ENCODE measurements around the gene AP3B1.

The AP3B1 gene

DNA sequence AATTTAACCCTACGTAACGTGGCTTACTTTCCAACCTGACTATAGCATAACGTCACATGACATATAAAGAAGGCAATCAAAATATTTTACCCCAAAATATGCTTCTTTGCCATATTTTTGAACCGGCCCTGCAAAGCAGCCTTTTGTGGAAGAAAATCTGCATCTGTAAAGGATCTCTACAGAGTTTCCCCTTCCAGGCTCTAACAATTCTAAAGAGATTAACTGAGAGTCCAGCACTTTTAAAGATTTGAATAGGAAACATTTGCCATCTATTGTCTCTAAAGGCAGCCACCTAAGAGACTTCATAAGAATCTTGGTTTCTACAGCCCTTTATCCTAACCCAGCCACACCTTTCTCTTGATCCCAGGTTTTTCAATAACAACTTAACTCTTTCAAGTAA, 22.7 kb downstream of the AP3B1 start:
- Histone ChIP-seq H3K4me3 (ENCODE audit: low read length) (no peak overlapping the region), H3K9ac (ENCODE audit: low read length) (no peak overlapping the region), H3K9me3 (ENCODE audit: control insufficient read depth, low read length) (no peaks in the 10 kb centered on the region), H3K36me3 (ENCODE audit: control insufficient read depth, insufficient read depth, low read length, severe bottlenecking) (no peaks in the 10 kb centered on the region), H3K27me3 (replicated peaks; ENCODE audit: control insufficient read depth, insufficient read depth, low read length) (no peaks in the 10 kb centered on the region), H3K4me1 (ENCODE audit: control insufficient read depth, insufficient read depth, low read length) (peaks cover 6% of the 10 kb centered on the region)
- DNase-seq (ENCODE audit: low read depth) = no peak

DNA sequence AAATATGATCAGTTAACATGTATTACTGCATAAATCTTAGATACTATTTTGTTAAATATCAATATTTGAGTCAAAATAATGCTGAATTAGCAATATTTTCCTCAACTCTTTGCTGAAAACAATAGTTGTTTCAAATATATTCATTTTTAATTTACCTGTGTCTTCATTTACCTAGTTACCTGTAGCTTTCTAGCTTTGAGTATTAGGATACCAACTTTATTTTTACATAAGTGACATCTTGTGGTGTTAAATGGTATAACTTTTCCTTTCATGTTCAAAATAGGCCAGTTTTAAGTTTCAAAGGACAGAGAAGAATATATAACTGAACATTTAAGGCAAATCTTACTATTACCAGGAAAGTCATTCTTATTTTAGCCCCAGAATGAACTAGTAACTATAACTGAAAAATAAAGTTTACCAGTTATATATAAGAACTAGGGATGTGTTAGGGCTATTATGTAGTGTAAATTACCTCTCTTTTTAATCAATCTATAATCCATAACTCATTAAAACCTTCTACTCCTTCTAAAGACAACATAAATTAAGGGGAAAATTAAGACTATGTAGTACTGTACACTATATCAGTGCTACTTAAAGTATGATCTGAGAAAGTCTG, 25.3 kb downstream of the AP3B1 start:
- DNase-seq (ENCODE audit: low read depth) = peak; percentile 46
- H3K9me3 ChIP-seq (ENCODE audit: control insufficient read depth, low read length) = no peaks in the 10 kb centered on the region
- peaks cover 6% of the 10 kb centered on the region for H3K4me1 ChIP-seq (ENCODE audit: control insufficient read depth, insufficient read depth, low read length)
- H3K27me3 ChIP-seq (replicated peaks; ENCODE audit: control insufficient read depth, insufficient read depth, low read length) = no peaks in the 10 kb centered on the region
- no peak overlapping the region for H3K9ac ChIP-seq (ENCODE audit: low read length)
- peaks cover 17% of the 10 kb centered on the region for H3K36me3 ChIP-seq (ENCODE audit: control insufficient read depth, insufficient read depth, low read length, severe bottlenecking)
- no peak overlapping the region for H3K4me3 ChIP-seq (ENCODE audit: low read length)

DNA sequence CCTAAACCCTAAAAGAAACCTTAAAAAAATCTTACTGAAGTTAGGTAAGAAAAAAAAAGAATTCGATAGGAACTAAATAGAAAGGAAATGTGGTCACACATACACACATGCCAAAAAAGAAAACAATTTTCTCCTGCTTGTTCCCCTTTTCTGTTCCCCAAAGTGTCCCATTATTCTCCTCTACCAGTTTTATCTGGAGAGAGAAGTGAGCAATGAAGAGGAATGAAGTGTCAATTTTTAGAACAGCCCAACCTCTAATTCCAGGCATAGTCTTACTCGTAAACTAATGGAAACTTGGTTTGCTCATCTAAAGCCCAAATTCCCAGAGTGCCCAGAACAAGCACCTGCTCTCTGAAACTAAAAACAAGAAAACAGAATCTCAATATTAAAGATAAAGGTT, 26.1 kb downstream of the AP3B1 start:
- Histone ChIP-seq H3K4me3 (ENCODE audit: low read length) (no peak overlapping the region), H3K27me3 (replicated peaks; ENCODE audit: control insufficient read depth, insufficient read depth, low read length) (no peaks in the 10 kb centered on the region), H3K36me3 (ENCODE audit: control insufficient read depth, insufficient read depth, low read length, severe bottlenecking) (peaks cover 23% of the 10 kb centered on the region), H3K9ac (ENCODE audit: low read length) (no peak overlapping the region), H3K9me3 (ENCODE audit: control insufficient read depth, low read length) (no peaks in the 10 kb centered on the region), H3K4me1 (ENCODE audit: control insufficient read depth, insufficient read depth, low read length) (peaks cover 6% of the 10 kb centered on the region)
- DNase-seq (ENCODE audit: low read depth) = no peak

DNA sequence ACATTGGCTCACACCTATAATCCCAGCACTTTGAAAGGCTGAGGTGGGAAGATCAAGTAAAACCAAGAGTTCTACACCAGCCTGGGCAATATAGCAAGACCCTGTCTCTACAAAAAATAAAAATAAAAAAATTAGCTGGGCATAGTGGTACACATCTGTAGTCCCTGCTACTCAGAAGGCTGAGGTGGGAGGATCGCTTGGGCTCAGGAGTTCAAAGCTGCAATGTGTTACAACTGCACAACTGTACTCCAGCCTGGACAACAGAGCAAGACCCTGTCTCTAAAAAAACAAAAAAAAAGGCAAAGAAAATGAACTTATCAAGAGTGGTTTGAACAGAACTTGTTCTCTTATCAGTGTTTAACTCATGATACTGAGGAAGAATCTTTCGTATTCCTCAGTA, 29.3 kb downstream of the AP3B1 start:
- Histone ChIP-seq H3K9me3 (ENCODE audit: control insufficient read depth, low read length) (no peaks in the 10 kb centered on the region), H3K4me3 (ENCODE audit: low read length) (no peak overlapping the region), H3K9ac (ENCODE audit: low read length) (no peak overlapping the region), H3K4me1 (ENCODE audit: control insufficient read depth, insufficient read depth, low read length) (peaks cover 6% of the 10 kb centered on the region), H3K36me3 (ENCODE audit: control insufficient read depth, insufficient read depth, low read length, severe bottlenecking) (peaks cover 39% of the 10 kb centered on the region), H3K27me3 (replicated peaks; ENCODE audit: control insufficient read depth, insufficient read depth, low read length) (no peaks in the 10 kb centered on the region)
- DNase-seq (ENCODE audit: low read depth) = no peak

DNA sequence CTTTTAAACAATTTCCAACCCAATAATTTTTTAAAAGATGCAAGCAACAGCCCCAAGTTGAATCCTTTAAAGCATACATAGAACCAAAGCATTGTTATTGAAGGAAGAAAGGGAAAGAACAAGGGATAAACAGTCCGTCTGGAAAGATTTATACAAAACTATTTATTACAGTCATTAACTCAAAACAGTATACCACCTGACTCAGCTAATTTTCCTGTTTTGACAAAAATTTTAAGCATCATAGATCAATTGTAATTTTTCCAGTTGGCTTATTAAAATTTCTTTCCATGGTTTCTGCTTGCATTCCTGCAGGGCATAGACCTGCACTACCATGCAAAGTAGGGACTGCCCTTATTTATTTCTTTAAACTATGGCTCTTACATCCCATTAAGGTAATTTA, 29.9 kb downstream of the AP3B1 start:
- Histone ChIP-seq H3K36me3 (ENCODE audit: control insufficient read depth, insufficient read depth, low read length, severe bottlenecking) (peaks cover 39% of the 10 kb centered on the region), H3K9me3 (ENCODE audit: control insufficient read depth, low read length) (no peaks in the 10 kb centered on the region), H3K4me3 (ENCODE audit: low read length) (no peak overlapping the region), H3K4me1 (ENCODE audit: control insufficient read depth, insufficient read depth, low read length) (peaks cover 6% of the 10 kb centered on the region), H3K27me3 (replicated peaks; ENCODE audit: control insufficient read depth, insufficient read depth, low read length) (no peaks in the 10 kb centered on the region), H3K9ac (ENCODE audit: low read length) (no peak overlapping the region)
- no peak for DNase-seq (ENCODE audit: low read depth)

DNA sequence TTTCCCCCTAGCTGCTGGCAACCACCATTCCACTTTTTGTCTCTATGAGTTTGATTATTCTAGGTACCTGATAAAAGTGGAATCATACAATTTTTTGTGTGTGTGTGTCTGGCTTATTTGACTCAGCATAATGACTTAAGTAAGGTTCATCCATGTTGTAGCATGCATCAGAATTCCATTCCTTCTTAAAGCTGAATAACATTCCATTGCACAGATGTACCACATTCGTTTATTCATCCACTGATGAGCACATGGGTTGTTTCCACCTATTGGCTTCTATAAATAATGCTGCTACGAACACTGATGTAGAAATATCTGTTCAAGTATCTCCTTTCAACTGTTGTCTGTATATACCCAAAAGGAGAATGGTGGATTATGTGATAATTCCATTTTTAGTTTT, 33.7 kb downstream of the AP3B1 start:
- Histone ChIP-seq H3K36me3 (ENCODE audit: control insufficient read depth, insufficient read depth, low read length, severe bottlenecking) (peaks cover 38% of the 10 kb centered on the region), H3K9ac (ENCODE audit: low read length) (no peak overlapping the region), H3K9me3 (ENCODE audit: control insufficient read depth, low read length) (no peaks in the 10 kb centered on the region), H3K4me1 (ENCODE audit: control insufficient read depth, insufficient read depth, low read length) (no peaks in the 10 kb centered on the region), H3K4me3 (ENCODE audit: low read length) (no peak overlapping the region), H3K27me3 (replicated peaks; ENCODE audit: control insufficient read depth, insufficient read depth, low read length) (no peaks in the 10 kb centered on the region)
- DNase-seq (ENCODE audit: low read depth) = no peak

DNA sequence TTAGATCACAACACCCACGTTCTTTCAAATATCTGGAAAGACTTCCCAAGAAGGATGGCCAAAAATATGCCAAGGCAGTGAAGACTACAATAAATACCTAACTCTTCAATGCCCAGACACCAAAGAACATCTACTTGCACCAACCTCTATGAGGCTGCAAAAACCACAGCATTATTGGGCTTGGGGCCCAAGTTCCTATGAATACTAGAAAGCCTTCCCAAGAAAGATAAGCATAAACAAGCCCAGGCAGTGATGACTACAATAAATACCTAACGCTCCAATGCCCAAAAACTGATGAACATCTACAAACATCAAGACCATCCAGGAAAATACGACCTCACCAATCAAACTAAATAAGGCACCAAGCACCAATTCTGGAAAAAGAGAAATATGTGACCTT, 41.3 kb downstream of the AP3B1 start:
- H3K27me3 ChIP-seq (replicated peaks; ENCODE audit: control insufficient read depth, insufficient read depth, low read length) = no peaks in the 10 kb centered on the region
- no peak for DNase-seq (ENCODE audit: low read depth)
- no peaks in the 10 kb centered on the region for H3K4me1 ChIP-seq (ENCODE audit: control insufficient read depth, insufficient read depth, low read length)
- H3K9me3 ChIP-seq (ENCODE audit: control insufficient read depth, low read length) = no peaks in the 10 kb centered on the region
- H3K36me3 ChIP-seq (ENCODE audit: control insufficient read depth, insufficient read depth, low read length, severe bottlenecking) = peaks cover 11% of the 10 kb centered on the region
- no peak overlapping the region for H3K9ac ChIP-seq (ENCODE audit: low read length)
- H3K4me3 ChIP-seq (ENCODE audit: low read length) = no peak overlapping the region

DNA sequence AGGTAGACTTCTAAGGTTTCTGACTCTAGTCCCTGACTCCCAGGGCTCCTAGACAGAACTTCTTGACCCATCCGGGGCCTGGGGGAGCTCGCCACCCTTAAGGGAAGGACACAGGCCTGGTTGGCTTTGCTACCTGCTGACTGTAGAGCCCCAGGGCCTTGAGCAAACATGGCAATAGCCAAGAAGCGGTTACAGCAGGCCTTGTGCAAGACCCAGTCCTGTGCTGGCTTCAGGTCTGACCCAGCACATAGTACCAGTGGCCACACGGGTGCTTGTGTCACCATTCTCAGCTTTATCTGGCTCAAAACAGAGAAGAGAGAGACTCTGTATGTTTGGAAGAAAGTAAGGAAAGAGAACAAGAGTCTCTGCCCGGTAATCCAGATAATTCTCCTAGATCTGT, 41.8 kb downstream of the AP3B1 start:
- peaks cover 11% of the 10 kb centered on the region for H3K36me3 ChIP-seq (ENCODE audit: control insufficient read depth, insufficient read depth, low read length, severe bottlenecking)
- H3K27me3 ChIP-seq (replicated peaks; ENCODE audit: control insufficient read depth, insufficient read depth, low read length) = no peaks in the 10 kb centered on the region
- no peak for DNase-seq (ENCODE audit: low read depth)
- H3K4me3 ChIP-seq (ENCODE audit: low read length) = no peak overlapping the region
- no peaks in the 10 kb centered on the region for H3K9me3 ChIP-seq (ENCODE audit: control insufficient read depth, low read length)
- no peak overlapping the region for H3K9ac ChIP-seq (ENCODE audit: low read length)
- H3K4me1 ChIP-seq (ENCODE audit: control insufficient read depth, insufficient read depth, low read length) = no peaks in the 10 kb centered on the region

DNA sequence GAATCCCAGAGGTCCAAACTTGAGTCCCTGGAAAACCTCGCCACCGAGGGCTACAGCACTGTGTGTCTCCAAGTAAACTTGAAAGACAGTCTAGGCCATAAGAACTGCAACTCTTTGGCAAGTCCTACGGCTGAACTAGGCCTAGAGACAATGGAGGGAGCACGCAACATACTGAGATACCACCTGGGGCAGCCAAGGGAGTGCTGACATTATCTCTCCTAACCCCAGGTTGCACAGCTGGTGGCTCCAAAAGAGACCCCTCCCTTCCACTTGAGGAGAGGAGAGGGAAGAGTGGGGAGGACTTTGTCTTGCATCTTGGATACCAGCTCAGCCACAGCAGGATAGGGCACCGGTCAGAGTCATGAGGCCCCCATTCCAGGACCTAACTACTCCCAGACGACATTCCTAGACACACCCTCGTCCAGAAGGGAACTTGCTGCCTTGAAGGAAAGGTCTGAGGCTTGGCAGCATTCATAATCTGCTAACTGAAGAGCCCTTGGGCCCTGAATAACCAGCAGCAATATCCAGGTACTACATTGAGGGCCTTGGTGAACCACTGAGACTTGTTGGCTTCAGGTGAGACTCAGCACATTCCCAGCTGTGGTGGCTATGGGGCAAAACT, 42.7 kb downstream of the AP3B1 start:
- Histone ChIP-seq H3K4me3 (ENCODE audit: low read length) (no peak overlapping the region), H3K9me3 (ENCODE audit: control insufficient read depth, low read length) (no peaks in the 10 kb centered on the region), H3K4me1 (ENCODE audit: control insufficient read depth, insufficient read depth, low read length) (no peaks in the 10 kb centered on the region), H3K36me3 (ENCODE audit: control insufficient read depth, insufficient read depth, low read length, severe bottlenecking) (peaks cover 11% of the 10 kb centered on the region), H3K9ac (ENCODE audit: low read length) (no peak overlapping the region), H3K27me3 (replicated peaks; ENCODE audit: control insufficient read depth, insufficient read depth, low read length) (no peaks in the 10 kb centered on the region)
- DNase-seq (ENCODE audit: low read depth) = no peak

DNA sequence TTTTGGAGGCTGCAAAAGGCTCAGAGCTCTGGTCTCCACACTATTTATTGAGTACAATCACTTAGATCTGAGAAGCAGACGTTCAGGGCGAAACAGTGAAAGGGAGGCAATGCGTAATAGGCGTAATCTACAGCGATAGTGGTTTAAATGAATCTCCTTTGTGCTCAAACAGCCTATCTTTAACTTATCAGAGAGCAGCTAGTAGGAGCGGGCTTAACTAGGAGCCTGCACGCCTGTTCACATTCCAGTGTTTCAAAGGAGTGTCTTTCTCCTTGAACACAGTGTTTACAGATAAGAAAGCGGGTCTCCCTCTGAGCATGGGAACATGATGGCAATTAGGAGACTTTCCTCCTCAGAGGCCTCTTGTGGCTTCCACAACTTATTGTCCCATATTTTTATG, 49.4 kb downstream of the AP3B1 start:
- H3K4me3 ChIP-seq (ENCODE audit: low read length) = no peak overlapping the region
- DNase-seq (ENCODE audit: low read depth) = no peak
- H3K4me1 ChIP-seq (ENCODE audit: control insufficient read depth, insufficient read depth, low read length) = no peaks in the 10 kb centered on the region
- H3K9me3 ChIP-seq (ENCODE audit: control insufficient read depth, low read length) = no peaks in the 10 kb centered on the region
- H3K36me3 ChIP-seq (ENCODE audit: control insufficient read depth, insufficient read depth, low read length, severe bottlenecking) = peaks cover 7% of the 10 kb centered on the region
- H3K9ac ChIP-seq (ENCODE audit: low read length) = no peak overlapping the region
- H3K27me3 ChIP-seq (replicated peaks; ENCODE audit: control insufficient read depth, insufficient read depth, low read length) = no peaks in the 10 kb centered on the region

DNA sequence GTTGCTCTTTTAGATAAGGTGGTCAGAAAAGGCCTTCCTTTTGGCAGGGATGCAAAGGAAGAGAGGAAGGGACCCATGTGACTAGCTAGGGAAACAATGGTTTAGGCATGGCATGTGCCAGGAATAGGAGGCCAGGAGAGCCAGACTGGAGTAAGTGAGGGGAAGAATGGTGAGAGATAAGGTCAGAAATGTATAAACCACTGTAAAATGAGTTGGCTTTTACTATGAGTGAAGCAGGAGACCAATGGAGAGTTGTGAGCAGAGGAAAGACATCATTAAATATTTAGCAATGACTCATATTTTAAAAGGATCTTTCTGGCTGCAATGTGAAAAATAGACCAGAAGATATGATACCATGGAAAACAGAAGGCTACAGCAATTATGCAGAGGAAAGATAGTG, 50.9 kb downstream of the AP3B1 start:
- Histone ChIP-seq H3K27me3 (replicated peaks; ENCODE audit: control insufficient read depth, insufficient read depth, low read length) (no peaks in the 10 kb centered on the region), H3K9ac (ENCODE audit: low read length) (no peak overlapping the region), H3K4me3 (ENCODE audit: low read length) (no peak overlapping the region), H3K36me3 (ENCODE audit: control insufficient read depth, insufficient read depth, low read length, severe bottlenecking) (peaks cover 13% of the 10 kb centered on the region), H3K4me1 (ENCODE audit: control insufficient read depth, insufficient read depth, low read length) (no peaks in the 10 kb centered on the region), H3K9me3 (ENCODE audit: control insufficient read depth, low read length) (no peaks in the 10 kb centered on the region)
- DNase-seq (ENCODE audit: low read depth) = peak; percentile 36

DNA sequence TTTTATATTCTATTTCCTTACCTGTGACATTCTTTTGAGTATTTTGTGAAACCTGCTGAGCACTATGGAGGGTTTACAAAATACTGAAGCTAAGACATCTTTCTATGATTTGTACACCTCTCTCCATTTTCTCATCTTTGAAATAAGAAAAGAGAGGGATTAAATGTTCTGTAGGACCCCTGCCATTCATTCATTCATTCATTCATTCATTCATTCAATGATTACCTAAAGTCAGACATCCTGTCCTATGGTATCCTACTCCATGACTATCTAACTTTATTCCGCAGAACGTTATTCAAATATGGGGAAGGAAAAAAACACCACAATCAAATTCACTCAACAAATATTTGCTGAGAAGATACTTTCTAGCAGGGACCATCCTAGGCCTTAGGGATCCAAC, 51.4 kb downstream of the AP3B1 start:
- Histone ChIP-seq H3K27me3 (replicated peaks; ENCODE audit: control insufficient read depth, insufficient read depth, low read length) (no peaks in the 10 kb centered on the region), H3K9ac (ENCODE audit: low read length) (no peak overlapping the region), H3K36me3 (ENCODE audit: control insufficient read depth, insufficient read depth, low read length, severe bottlenecking) (peaks cover 13% of the 10 kb centered on the region), H3K4me3 (ENCODE audit: low read length) (no peak overlapping the region), H3K9me3 (ENCODE audit: control insufficient read depth, low read length) (no peaks in the 10 kb centered on the region), H3K4me1 (ENCODE audit: control insufficient read depth, insufficient read depth, low read length) (no peaks in the 10 kb centered on the region)
- no peak for DNase-seq (ENCODE audit: low read depth)

Measured in adipocyte (in vitro differentiated cells).